Thyroid gland (tissue), 4 donors: Measurements from ENCODE around the gene CTBS. TPM values are rescaled to one million over a fixed set of nuclear protein-coding genes. Genes with fewer than 3 reads are reported as not detected.

Experiments used
- DNase-seq, 2 donors: peaks; one replicate each; pipeline ENCODE4 v3.0.0-alpha.2; 2019
- H3K27ac ChIP-seq, 3 donors: fragments of 200-600 bp; sonication (generic); 1 replicate in 2 of 3; 2 replicates in 1 of 3; pipeline ENCODE4 v1.5.1; 2016 to 2019; ENCODE audit warnings: mild to moderate bottlenecking in 1 of 3, moderate library complexity in 1 of 3
- H3K27me3 ChIP-seq: fragments of 200-600 bp; sonication (generic); one replicate; pipeline ENCODE4 v1.5.1; 2019
- H3K36me3 ChIP-seq, 2 donors: fragments of 200-600 bp; sonication (generic); one replicate each; pipeline ENCODE4 v1.5.1; 2016 to 2019
- H3K4me1 ChIP-seq, 2 donors: fragments of 200-600 bp; sonication (generic); one replicate each; pipeline ENCODE4 v1.5.1; 2017 to 2019
- H3K4me3 ChIP-seq, 3 donors: fragments of 200-600 bp; sonication (generic); replicated peaks in 1 of 3; 1 replicate in 2 of 3; 2 replicates in 1 of 3; pipeline ENCODE4 v1.5.1; 2016; ENCODE audit warnings: mild to moderate bottlenecking in 1 of 3
- H3K9me3 ChIP-seq: fragments of 200-600 bp; sonication (generic); one replicate; pipeline ENCODE4 v1.5.1; 2017
- POLR2A ChIP-seq, 2 donors: fragments of 450-650 bp; IDR thresholded peaks; one replicate each; pipeline ENCODE4 v1.6.1; 2017; ENCODE audit warnings: antibody characterized with exemption in 2 of 2, mild to moderate bottlenecking in 2 of 2, moderate library complexity in 1 of 2
- WGBS, 2 donors: methylation state at CpG; one replicate each; pipeline ENCODE4 v1.1.5; 2017; 5-methylcytosine and 5-hydroxymethylcytosine counted together
- intact Hi-C: fragments of 100-400 bp; cut with DNase I; formaldehyde crosslinking; loops from one replicate; pipeline ENCODE4 v1.15.1; 2023
- total RNA-seq, 4 donors: library from RNA; depleted of rRNA; stranded (reverse); fragments of >200 nt; gene quantifications; one replicate each; pipeline ENCODE4 v1.2.3, GENCODE V29; 2016
- TF ChIP-seq, protein P1 (sequence below), 6 experiments: fragments of 200-600 bp in 3 of 6; fragments of 450-650 bp in 3 of 6; sonication (generic) in 3 of 6; IDR thresholded peaks; one replicate each; pipeline ENCODE4 v1.5.1; 2016 to 2019; ENCODE audit warnings: antibody characterized with exemption in 6 of 6, mild to moderate bottlenecking in 2 of 6, inconsistent platforms in 1 of 6, moderate library complexity in 1 of 6

CTBS gene
- total RNA-seq, 4 donors from 2014 or later = 14.9 to 24.1 (median 17.1) TPM

DNA sequence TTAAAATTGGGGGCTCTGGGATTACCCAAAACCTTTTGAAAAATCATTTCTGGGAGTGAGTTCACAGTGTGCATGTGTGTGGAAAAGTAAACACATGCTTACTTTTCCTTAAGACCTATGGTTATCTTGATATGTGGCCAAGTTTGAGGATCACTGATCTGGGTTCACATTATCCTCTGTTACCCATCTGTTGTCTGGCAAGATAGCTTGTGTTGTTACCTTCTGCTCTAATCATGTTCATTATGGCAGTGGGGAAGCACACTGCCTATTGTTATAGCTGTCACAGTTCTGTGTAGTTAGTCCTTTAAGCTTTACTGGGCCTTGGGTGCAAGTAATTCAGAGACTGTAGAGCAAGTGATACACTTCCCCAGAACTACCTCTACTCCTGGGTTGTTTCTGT is 5.0 kb downstream of the CTBS start:
- TF ChIP-seq, protein P1, sequence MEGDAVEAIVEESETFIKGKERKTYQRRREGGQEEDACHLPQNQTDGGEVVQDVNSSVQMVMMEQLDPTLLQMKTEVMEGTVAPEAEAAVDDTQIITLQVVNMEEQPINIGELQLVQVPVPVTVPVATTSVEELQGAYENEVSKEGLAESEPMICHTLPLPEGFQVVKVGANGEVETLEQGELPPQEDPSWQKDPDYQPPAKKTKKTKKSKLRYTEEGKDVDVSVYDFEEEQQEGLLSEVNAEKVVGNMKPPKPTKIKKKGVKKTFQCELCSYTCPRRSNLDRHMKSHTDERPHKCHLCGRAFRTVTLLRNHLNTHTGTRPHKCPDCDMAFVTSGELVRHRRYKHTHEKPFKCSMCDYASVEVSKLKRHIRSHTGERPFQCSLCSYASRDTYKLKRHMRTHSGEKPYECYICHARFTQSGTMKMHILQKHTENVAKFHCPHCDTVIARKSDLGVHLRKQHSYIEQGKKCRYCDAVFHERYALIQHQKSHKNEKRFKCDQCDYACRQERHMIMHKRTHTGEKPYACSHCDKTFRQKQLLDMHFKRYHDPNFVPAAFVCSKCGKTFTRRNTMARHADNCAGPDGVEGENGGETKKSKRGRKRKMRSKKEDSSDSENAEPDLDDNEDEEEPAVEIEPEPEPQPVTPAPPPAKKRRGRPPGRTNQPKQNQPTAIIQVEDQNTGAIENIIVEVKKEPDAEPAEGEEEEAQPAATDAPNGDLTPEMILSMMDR (IDR thresholded peaks at IDR 0.05) = no peak
- TF ChIP-seq POLR2A (IDR thresholded peaks at IDR 0.05) = no peak
- no peaks in the 10 kb centered on the region for H3K36me3 ChIP-seq
- no peak for DNase-seq

DNA sequence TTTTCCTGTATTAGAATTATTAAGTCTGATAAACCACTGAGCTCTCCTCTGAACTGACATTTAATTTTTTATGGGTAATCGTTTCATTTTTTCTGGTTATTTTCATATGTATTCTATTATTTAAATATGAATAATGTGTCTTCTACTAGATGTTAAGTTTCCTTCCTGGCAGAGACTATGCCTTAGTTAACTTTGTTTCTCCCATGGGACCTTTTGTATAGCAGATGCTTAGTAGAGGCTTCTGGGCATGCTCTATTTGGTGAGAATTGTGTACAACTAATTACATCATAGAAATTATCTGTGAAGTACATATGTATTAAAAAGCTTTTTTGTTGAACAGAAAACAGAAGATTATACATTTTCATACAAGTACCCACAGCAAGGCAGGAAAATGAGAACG is 23.4 kb downstream of the CTBS start:
- Histone ChIP-seq H3K9me3 (no peaks in the 10 kb centered on the region), H3K36me3 (no peaks in the 10 kb centered on the region), H3K4me1 (no peaks in the 10 kb centered on the region), H3K4me3 (no peak overlapping the region), H3K27ac (no peak overlapping the region), H3K27me3 (no peaks in the 10 kb centered on the region)
- intact Hi-C loops = no loop called here
- no peak for DNase-seq
- WGBS, 2 donors = 77 to 87% methylated on average over 2 of the region's 2 CpGs
- TF ChIP-seq POLR2A (IDR thresholded peaks at IDR 0.05) = no peak
- TF ChIP-seq, protein P1 (IDR thresholded peaks at IDR 0.05) = no peak

More for the DNA sequence above, 5.0 kb downstream of the CTBS start:
- intact Hi-C loops = no loop called here
- no peaks in the 10 kb centered on the region for H3K9me3 ChIP-seq
- H3K27ac ChIP-seq = no peak overlapping the region
- no peaks in the 10 kb centered on the region for H3K27me3 ChIP-seq
- H3K4me1 ChIP-seq = peaks cover 11 to 15% of the 10 kb centered on the region in 2 donors
- no peak overlapping the region for H3K4me3 ChIP-seq

DNA sequence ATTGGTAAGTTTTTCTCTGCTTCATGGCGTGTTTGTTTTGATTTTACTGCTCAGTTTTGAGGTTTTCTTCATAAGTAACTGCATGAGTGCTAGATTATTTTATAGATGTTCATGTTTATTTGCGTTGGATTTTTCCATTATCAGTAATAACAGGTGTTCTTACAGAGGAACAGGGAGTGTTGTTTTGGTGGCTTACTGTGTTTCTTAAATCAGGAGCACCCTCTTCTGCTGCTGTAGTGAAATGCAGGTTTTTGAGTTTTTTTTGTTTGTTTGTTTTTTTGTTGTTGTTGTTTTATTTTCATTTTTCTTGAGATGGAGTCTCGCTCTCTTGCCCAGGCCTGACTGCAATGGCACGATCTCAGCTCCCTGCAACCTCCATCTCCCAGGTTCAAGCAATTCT is 32.6 kb downstream of the CTBS start:
- Histone ChIP-seq H3K27ac (no peak overlapping the region), H3K36me3 (no peaks in the 10 kb centered on the region), H3K4me1 (no peaks in the 10 kb centered on the region), H3K9me3 (no peaks in the 10 kb centered on the region), H3K4me3 (no peak overlapping the region), H3K27me3 (no peaks in the 10 kb centered on the region)
- WGBS, 2 donors = 94 to 97% methylated on average over 4 of the region's 4 CpGs
- intact Hi-C loops = no loop called here
- no peak for DNase-seq
- TF ChIP-seq, protein P1 (IDR thresholded peaks at IDR 0.05) = peak in 3 of 6 experiments; percentile 10 to 39 (median 27)
- no peak for TF ChIP-seq POLR2A (IDR thresholded peaks at IDR 0.05)

DNA sequence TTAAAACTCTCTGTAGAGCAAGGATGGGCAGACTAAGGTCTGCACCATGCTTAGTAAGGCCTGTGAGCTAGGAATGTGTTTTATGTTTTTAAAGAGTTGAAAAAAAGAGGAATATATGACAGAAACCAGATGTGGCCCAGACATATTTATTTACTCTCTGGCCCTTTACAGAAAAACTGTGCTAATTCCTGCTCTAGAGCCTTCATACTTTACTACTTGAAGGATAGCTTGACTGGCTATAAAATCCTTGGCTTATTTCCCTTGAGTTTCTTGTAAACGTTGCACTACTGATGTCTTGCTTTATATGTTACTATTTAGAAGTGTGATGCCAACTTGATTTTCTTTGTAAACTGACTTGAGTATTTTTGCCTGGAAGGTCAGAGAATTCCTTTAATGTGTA is 33.5 kb downstream of the CTBS start:
- no peak for TF ChIP-seq POLR2A (IDR thresholded peaks at IDR 0.05)
- TF ChIP-seq, protein P1 (IDR thresholded peaks at IDR 0.05) = no peak
- WGBS, 2 donors = 54 to 60% methylated on average over 1 of the region's 1 CpG
- Histone ChIP-seq H3K9me3 (no peaks in the 10 kb centered on the region), H3K27ac (no peak overlapping the region), H3K4me3 (no peak overlapping the region), H3K27me3 (no peaks in the 10 kb centered on the region), H3K36me3 (no peaks in the 10 kb centered on the region), H3K4me1 (no peaks in the 10 kb centered on the region)
- DNase-seq = no peak
- intact Hi-C loops = no loop called here

DNA sequence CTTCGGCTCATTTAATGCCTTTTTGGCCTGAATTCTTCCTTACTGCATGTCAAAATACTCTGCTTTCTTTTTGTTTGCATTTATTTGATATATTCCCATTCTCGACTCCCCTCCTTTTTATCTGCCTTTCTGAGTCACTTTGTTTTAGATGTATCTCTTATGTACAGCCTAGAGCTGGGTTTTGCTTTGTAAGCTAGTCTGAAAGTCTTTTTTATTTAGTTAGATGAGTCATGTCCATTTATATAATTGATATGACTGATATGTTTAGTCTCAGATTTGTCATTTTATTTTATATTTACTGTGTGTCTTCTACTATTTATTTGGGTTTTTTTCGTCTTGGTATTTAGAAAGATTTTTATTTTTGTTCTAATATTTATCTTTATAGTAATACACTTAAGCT is 34.3 kb downstream of the CTBS start:
- no peaks in the 10 kb centered on the region for H3K4me1 ChIP-seq
- 91 to 98% methylated on average over 3 of the region's 3 CpGs for WGBS, 2 donors
- intact Hi-C loops = no loop called here
- no peak for TF ChIP-seq POLR2A (IDR thresholded peaks at IDR 0.05)
- TF ChIP-seq, protein P1 (IDR thresholded peaks at IDR 0.05) = no peak
- H3K9me3 ChIP-seq = no peaks in the 10 kb centered on the region
- H3K4me3 ChIP-seq = no peak overlapping the region
- no peak for DNase-seq
- no peak overlapping the region for H3K27ac ChIP-seq
- H3K27me3 ChIP-seq = no peaks in the 10 kb centered on the region
- no peaks in the 10 kb centered on the region for H3K36me3 ChIP-seq
